Measurements from ENCODE around the gene CDH2.

DNA sequence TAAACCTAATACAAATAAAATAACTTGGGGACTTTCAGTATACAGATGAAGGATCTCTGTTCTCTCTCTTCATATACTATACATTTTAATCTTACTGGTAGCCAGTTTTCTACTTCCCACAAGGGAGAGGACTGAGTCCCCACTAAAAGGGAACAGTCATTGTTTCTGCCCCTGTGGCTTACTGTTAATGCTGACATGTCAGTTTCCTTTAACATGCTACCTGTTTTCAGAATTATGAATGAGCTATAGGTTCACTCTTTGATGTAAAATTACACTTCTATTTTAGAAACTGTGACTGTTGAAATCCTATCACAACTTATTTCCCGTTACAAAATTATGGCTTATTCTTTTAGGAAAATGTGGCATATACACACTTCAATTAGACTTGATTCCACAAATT, 207.7 kb downstream of the CDH2 start:
- TF ChIP-seq, protein P1, sequence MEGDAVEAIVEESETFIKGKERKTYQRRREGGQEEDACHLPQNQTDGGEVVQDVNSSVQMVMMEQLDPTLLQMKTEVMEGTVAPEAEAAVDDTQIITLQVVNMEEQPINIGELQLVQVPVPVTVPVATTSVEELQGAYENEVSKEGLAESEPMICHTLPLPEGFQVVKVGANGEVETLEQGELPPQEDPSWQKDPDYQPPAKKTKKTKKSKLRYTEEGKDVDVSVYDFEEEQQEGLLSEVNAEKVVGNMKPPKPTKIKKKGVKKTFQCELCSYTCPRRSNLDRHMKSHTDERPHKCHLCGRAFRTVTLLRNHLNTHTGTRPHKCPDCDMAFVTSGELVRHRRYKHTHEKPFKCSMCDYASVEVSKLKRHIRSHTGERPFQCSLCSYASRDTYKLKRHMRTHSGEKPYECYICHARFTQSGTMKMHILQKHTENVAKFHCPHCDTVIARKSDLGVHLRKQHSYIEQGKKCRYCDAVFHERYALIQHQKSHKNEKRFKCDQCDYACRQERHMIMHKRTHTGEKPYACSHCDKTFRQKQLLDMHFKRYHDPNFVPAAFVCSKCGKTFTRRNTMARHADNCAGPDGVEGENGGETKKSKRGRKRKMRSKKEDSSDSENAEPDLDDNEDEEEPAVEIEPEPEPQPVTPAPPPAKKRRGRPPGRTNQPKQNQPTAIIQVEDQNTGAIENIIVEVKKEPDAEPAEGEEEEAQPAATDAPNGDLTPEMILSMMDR (conservative IDR thresholded peaks at IDR 0.05 in 1 of 2, IDR thresholded peaks at IDR 0.05 in 1 of 2; ENCODE audit: low read depth in 1 of 2, low read length in 2 of 2) = no peak
- no peak for TF ChIP-seq EZH2 (IDR thresholded peaks at IDR 0.05; ENCODE audit: low read length, missing control alignments)
